Left renal cortex interstitium (tissue), 4 donors: ENCODE results near the gene SLC30A3. TPM values are rescaled to one million over a fixed set of nuclear protein-coding genes. Genes with fewer than 3 reads are reported as not detected.

Source experiments
- DNase-seq, 4 donors: peaks; one replicate each; pipeline ENCODE4 v3.0.0-alpha.2; 2013; ENCODE audit warnings: low read depth in 4 of 4, low spot score in 2 of 4, missing footprints in 1 of 4
- polyA plus RNA-seq, 4 donors: library from polyadenylated mRNA; unstranded; fragments of 120-200 nt; gene quantifications; one replicate each; pipeline ENCODE4 v1.2.1, GENCODE V29; 2013; ENCODE audit not compliant: insufficient read length in 4 of 4

The SLC30A3 gene
- polyA plus RNA-seq, 4 donors: 5.3 to 11.2 (median 7.0) TPM

DNA sequence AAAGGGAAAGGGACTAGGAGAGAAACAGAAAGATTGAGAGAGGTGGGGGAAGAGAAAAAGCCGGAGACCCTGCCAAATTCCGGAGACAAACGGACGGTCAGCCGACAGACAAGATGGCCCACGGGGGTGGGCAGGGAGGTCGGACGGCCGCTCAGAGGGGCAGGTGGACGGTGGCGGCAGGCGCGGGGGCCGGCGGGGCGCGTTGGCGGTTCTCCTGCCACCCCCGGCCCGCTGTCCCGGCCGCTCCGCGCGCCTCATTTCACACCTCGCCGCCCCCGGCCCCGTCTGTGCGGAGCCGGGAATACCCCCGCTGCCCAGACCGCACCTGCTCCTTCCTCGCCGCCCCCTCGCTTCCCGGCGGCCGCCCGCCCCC, 935 bp downstream of the SLC30A3 start:
- DNase-seq: no peak

DNA sequence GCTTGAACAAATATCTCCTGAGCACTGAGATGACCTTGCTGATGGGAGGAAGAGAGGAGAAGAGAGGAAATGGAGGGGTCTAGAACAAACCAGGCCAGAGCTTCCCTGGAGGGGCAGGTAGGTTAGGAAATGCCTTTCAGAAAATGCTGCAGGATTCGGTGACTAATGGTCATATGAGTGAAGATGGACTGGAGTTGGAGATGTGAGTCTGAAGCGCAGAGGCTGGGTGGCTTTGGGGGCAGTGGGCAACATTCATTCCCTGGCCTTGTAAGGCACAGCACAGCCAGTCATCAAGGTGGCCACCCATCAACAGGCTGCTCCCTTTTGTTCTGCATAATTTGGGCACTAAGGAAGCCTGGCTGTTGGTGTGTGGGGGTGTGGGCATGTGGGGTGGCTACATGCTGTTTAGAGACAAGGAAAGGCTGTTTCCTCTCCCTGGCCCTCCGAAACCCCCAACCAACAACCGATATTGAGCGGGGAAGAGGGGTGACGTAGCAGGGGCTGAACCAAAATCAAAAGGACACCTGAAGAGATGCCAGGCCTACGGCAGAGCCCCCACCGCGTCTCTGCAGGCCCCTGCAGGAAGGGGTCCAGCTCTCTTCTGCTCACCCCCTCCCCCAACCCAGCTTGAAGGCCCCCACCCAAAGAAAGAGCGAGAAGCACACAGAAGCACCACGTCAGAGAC, 1.5 kb downstream of the SLC30A3 start:
- no peak for DNase-seq

DNA sequence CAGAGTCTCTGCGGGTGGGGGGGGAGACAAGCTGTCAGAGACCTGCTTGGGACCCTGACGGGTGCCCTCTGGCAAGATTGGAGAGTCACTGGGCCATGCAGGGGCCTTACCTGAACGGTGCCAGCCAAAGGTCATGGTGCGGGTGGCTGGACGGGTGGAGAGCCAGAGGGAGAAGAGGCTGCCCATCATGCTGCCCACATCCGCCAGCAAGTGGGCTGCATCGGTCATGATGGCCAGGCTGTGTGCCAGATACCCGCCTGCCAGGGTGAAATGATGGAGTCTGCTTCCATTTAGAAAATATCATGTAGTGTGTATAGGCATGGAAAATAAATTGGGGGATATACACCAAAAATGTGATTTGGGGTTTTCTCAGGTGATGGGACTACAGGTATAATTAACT, 4.8 kb downstream of the SLC30A3 start:
- no peak for DNase-seq

DNA sequence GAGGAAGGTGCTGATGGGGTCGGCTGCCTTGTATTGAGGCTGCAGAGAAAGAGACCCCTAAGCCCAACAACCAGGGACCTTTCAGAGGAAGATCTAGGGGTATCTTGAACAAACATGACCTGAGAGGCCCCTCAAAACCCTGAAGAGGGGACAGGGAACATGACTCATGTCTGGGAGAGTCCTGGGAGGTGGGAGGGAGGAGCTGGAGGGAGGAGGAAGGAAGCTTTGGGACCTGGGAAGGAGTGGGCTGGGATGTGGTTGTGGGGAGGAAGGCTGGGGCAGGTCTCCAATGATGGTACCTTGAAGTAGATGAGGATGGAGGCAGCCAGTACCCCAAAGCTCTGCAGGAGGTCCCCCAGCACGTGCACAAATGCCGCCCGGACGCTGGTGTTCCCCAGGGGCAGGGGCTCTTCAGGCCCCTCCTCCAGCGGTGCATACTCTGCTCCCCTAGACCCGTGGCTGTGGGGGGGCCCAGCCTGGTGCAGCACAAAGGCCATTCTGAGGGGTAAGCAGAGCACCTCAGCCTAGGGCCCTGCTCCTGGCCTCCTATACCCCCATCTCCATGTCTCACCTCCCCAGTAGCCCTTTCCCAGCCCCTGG, 5.9 kb downstream of the SLC30A3 start:
- no peak for DNase-seq

DNA sequence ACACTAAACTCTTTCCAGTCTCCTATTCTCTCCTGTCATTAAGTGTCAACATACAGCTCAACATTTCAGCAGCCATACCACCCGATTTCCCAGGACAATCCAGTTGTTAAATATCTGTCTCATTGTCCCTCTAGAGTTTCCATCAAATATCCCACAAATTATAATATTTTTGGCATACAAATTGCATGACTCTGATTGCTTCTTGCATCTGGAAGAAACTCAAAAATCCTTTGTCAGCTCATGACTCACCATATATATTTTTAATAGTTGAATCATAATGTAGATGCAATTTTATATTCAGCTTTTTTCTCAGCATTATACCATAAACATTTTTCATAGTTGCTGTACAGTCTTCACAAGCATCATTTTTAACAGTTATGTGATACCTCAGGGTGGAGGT, 7.2 kb downstream of the SLC30A3 start:
- no peak for DNase-seq

DNA sequence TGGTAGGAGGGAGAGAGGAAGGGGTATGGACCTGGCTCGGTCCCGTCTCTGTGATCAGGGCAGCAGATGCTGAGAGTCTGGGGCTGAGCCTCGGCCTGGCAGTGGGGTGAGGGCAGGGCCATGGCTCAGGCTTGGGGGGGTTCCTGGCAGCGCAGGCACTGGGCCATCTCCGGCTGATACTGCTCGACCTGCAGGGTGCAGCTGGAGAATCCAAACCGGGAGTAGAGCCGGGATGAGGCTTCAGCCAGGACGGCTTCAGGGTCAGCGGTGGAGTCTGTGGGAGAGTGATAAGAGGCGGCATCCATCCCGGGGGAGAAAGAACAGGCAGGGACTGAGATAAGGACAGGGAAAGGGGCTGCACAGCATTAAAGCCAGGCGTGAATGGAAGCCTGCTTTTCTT, 7.7 kb downstream of the SLC30A3 start:
- no peak for DNase-seq

DNA sequence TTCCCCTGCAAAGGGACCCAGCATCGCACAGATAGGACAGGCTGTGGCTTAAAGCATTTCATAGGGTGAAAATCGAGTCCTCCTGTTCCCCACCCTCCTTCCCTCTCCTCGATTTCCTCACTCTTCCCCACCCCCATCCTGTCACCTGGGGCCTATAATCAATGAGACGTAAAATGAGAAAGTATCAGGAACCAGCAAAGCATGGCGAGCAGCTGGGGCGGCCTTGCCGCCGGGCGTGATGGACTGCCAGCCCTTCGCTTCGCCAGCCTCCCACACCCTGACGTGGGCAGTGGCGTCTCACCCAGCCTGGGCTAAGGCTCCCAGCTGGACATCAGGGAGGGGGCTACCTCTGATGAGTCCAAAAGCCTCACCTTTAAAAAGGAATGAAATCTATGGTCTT, 11.1 kb downstream of the SLC30A3 start:
- DNase-seq: no peak

DNA sequence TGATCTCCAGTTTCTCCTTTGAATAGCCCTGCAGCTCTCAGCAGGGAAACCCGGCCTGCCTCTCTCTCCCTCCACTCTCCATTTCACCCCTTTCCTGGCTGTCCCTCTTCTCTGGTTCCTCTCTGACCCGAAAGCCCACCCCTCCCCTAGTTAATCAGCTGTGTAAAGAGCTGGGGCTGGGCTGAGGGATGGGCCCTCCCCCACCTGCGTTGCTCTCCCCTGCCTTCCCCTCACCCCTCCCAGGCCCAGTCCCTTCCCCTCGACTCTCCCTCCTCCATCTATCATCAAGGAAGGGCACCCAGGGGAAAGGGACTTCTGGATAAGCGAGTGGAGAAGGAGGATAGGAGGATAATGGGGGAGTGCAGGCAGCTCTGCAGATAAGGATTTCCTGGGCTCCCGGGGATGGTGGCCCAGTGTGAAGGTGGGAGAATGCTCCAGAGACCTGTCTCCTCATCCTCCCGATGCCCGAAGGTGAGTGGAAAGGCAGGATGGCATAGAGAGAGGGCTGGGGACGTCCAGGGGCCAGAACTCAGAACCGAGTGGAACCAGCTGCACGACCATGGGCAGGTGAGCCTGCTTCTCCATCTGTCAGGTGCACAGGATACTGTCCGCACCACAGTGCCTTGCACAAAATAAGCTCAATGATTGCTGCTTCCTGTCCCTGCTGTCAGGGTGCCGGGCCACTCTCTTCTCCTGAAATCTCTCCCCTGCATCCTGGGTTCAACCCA, 12.0 kb downstream of the SLC30A3 start:
- DNase-seq: no peak

DNA sequence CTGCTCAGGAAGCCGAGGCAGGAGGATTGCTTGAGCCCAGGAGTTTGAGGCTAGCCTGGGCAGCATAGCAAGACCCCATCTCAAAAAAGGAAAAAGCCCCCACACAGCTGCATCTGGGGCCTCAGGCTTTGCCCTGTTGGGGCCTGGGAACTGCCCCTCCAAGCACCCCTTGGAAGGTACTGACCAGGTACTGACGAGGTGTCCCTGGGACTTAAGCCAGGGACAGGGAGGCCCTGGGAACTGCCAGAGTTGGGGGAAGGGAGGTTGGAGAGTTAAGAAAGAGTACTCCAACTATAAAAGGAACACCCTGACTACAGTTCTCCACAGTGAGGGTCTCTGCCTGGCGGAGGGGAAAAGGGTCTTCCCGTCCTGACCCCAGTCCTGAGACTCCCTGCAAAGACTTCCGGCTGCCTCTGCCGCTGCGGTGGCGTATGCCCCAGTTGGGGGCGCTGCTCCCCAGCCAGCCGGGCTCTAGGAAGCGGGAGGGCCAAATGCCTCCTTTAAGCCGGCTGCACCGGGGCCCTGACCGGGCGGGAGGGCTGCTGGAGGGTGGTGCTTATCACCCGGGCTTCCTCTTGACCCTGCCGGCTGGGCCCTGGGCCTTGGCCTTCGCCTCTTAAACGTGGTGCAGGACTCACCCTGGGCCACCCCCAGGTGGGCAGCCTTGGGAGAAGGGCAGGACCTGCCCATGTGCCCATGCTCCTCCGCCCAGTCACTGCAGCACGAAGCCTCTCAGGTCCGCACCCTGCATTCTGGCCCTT, 12.8 kb downstream of the SLC30A3 start:
- DNase-seq: no peak

DNA sequence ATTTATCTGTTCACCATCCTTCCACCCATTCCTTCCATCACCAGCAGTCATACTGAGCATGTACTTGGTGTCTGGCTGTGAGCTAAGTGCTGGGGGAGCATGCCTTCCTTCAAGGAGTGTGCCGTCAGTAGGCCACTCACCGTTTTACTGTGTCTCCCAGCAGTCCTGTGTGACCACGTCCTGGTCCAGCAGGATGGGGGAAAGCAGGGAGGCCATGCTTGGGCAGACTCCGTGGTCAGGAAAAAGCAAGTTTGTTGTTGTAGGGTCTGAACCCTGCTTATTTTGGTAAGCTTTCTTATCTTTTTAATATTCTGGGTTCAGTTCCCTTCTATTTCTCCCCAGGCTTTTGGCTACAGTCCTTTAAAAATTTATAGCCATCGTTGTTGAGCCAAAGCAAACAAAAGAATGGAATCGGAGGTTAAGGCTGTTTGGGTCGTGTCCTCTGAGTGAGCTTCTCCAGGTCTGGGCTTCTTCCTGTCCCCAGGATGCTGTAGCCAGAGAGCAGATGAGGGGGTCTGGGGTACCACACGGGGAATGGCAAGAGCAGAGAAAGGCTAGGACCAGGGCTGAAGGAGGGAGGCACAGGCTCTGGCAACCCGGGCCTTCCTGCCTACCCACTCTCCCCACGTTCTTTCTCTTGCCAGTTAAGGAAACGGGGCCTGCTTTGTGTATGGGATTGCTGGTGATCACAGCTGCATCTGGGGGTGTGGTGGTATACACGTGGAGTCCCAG, 13.5 kb downstream of the SLC30A3 start:
- no peak for DNase-seq

DNA sequence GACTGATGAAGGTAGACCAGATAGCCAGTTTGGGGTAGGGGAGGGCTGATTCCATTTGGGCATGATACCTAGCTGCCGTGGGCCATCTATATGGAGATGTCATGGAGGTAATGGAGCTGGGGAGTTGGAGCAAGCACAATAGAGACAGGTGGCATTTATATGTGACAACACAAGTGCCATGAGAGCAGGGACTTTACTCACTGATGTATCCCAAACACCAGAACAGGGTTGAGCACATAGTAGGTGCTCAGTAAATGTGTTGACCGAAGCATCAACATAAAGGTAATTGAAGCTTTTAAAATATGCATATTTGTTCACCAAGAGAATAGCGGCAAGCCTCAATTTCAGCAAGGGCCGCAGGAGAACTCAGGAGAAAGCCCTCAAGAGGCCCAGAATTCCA, 15.0 kb downstream of the SLC30A3 start:
- no peak for DNase-seq

DNA sequence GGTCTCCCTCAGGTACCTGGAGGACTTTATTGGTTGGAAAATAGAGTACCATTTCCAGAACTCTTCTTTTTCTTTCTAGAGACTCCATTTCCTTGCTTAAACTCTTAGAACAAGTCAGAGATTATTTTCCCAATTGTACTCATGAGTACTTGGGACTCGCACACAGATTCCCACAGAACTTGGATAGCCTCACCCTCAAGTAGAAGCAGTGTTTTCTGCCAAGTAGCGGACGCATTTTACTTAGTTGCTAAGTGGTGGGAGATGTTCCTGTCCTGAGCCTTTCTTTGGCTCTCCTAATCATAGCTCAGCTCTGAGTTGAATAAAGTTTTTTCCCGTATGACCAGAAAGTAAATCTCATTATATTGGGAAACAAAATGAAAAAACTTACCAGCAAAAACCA, 17.2 kb downstream of the SLC30A3 start:
- no peak for DNase-seq

DNA sequence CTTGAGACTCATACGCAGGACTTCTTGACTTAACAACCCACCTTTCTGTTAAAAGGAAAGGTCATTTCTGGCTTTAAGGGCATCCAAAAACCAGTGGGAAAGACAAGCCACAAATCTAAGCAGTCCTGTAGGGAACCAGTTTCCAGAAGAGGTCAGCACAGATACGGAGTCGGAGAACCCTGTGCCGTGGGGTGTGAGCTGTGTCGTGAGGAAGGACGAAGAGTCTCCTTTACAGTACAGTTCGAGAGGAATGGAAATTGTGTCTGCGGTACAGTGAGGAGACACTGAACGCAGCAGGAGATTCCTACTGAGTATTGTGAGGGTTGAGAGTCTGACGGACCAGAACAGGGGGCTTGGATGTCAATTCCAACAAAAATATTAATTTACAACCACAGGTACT, 17.7 kb downstream of the SLC30A3 start:
- DNase-seq: no peak

DNA sequence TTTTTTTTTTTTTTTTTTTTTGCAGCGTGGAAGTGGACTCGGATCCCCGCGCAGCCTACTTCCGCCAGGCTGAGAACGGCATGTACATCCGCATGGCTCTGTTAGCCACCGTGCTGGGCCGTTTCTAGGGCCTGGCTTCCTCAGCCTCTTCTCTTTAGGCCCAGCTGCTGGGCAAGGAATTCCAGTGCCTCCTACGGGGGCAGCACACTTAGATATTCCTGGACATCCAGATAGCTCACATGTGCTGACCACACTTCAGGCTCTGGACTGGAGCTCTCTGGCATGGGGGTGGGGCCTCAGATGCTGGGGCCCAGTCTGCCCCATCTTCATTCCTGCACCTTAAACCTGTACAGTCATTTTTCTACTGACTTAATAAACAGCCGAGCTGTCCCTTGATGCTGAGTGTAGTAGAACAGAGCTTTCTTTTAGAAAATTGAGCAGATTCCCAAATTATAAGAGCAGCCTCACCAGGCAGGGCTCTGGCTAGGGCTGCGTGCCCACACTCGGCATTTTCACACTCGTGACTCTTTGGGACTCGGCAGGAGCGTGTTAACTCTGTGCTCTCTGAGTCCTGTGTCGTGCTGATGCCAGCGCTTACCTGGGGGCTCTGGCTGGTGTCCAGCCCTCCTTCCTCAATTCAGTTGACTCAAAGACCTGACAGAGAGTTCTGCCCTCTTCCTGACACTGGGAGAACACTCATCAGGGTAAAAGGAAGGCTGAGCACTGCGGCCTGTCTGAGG, 19.3 kb downstream of the SLC30A3 start:
- DNase-seq: no peak

DNA sequence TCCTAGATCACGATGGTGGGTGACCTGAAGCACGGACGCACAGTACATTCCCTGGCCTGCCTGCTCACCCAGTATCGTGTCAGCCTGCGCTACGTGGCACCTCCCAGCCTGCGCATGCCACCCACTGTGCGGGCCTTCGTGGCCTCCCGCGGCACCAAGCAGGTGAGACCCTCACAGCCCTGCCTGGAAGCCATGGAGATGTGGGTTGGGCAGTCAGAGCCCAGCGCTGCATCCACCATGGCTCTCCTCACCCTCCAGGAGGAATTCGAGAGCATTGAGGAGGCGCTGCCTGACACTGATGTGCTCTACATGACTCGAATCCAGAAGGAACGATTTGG, 20.3 kb downstream of the SLC30A3 start:
- DNase-seq: no peak

DNA sequence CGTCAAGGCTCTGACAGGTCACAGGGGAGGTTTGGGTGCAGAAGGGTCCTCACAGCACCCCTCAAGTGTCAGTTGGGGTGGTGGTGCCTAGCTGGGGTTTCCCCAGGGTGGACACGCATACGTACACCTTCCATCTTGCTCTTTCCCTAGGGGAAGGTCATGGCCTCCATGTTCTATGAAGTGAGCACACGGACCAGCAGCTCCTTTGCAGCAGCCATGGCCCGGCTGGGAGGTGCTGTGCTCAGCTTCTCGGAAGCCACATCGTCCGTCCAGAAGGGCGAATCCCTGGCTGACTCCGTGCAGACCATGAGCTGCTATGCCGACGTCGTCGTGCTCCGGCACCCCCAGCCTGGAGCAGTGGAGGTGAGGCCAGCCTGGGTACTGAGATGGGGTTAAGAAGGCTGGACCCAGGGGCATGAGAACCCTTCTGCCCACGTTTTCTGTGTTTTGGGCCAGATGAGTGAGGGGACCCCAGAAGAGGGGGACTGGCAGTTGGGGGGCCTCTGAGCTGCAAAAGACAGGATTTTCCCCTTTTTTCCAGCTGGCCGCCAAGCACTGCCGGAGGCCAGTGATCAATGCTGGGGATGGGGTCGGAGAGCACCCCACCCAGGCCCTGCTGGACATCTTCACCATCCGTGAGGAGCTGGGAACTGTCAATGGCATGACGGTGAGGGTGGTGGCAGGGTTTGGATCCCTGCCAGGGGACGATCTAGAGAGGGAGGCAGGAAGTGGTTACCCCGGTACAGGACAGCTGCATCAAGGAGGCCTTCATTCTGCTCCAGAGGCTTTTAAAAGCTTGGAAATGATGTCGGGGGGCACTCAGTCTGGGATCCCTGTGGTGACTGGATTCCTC, 20.9 kb downstream of the SLC30A3 start:
- DNase-seq: no peak

DNA sequence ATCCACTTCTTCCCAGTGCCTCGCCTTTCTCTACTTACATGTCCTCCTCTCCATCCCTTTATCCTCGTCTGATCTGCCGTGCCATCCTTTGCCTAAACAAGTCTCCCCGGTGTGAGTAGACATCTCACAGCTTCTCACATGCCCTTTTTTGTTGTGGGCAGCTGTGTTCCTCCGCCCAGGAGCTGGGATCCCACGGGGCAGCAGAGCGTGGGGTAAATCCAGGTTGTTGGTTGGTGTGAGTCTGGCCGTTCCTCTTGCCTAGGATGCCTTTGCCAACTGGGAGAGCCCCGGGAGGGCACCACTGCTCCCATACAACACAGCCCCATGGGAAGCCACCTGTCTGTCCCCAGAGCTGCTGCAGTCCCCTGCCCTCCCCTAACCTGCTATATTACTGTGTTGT, 22.4 kb downstream of the SLC30A3 start:
- DNase-seq: no peak

DNA sequence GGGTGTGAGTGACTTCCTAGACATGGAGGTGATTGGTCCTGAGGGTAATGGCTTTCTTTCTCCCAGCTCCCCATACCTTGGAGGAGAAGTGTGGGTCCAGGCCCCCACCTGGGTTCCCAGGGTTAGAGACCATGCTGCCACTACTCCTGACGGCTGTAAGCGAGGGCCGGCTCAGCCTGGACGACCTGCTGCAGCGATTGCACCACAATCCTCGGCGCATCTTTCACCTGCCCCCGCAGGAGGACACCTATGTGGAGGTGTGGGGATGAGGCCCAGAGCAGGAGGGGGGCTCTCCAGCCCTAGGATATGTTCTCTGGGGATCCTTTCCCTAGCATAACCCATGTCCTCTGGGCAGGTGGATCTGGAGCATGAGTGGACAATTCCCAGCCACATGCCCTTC, 23.9 kb downstream of the SLC30A3 start:
- DNase-seq: no peak

DNA sequence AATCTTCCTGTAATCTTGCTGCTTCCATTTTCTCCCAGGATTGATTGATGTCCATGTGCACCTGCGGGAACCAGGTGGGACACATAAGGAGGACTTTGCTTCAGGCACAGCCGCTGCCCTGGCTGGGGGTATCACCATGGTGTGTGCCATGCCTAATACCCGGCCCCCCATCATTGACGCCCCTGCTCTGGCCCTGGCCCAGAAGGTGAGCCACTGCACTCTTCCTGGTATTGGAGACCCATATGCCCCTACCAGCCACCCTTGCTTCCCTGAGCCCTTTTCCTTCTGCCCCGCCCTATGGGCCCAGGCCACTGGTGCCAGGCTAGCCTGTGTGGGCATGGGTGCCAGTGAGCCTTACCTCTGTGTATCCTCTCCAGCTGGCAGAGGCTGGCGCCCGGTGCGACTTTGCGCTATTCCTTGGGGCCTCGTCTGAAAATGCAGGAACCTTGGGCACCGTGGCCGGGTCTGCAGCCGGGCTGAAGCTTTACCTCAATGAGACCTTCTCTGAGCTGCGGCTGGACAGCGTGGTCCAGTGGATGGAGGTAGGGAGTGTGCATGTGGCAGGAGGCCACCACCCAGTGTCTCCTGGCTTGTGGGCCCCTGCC, 25.4 kb downstream of the SLC30A3 start:
- DNase-seq: no peak
